Measurements from ENCODE around the gene TPD52L1. TPM values are rescaled to one million over a fixed set of nuclear protein-coding genes. Genes with fewer than 3 reads are reported as not detected.

Gene TPD52L1
- total RNA-seq, 1 experiment from 2014 or later = 12.4 TPM

DNA sequence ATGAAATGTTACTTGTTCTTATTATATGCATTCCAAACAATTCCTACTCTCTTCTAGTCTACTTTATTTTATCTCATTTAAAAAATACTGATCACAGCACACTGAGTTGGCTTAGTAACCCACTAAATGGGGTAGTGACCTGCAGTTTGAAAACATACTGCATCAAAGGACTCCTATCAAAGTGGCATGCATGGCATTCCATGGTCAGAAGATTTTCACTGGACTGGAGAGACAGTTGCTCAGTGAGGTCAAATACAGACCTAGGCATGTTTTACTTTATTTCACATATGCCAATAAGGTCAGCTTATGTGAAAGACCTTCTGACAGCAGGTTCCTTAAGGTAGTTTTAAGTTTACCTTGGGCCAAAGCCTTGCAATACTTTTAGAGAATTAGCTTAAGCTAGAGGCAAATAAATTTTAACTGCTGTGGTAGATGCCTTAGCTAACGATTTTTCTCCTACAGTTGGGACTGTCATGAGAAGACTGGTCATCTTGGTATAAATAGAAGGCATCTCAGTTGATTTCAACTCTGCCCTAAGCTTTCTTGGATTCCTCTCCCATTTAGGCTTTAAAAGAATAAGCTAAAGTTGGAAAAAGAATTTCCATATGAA lies 35.1 kb downstream of the TPD52L1 start:
- Mint-ChIP-seq H3K9me3 (no peaks in the 10 kb centered on the region), H3K27ac (no peak overlapping the region), H3K4me1 (peaks cover 19% of the 10 kb centered on the region), H3K27me3 (ENCODE audit: low read depth) (no peaks in the 10 kb centered on the region), H3K36me3 (no peaks in the 10 kb centered on the region), H3K4me3 (no peak overlapping the region)
- DNase-seq (ENCODE audit: low spot score) (no peak), ATAC-seq (no peak)
- TF ChIP-seq FOXP4 (CRISPR knock-in tag; IDR thresholded peaks at IDR 0.05) (no peak), OVOL2 (CRISPR knock-in tag; IDR thresholded peaks at IDR 0.05; ENCODE audit: borderline replicate concordance) (no peak), ZNF671 (CRISPR knock-in tag; IDR thresholded peaks at IDR 0.05) (no peak)
- TF ChIP-seq, protein P1, sequence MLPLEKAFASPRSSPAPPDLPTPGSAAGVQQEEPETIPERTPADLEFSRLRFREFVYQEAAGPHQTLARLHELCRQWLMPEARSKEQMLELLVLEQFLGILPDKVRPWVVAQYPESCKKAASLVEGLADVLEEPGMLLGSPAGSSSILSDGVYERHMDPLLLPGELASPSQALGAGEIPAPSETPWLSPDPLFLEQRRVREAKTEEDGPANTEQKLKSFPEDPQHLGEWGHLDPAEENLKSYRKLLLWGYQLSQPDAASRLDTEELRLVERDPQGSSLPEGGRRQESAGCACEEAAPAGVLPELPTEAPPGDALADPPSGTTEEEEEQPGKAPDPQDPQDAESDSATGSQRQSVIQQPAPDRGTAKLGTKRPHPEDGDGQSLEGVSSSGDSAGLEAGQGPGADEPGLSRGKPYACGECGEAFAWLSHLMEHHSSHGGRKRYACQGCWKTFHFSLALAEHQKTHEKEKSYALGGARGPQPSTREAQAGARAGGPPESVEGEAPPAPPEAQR (CRISPR knock-in tag; IDR thresholded peaks at IDR 0.05) = no peak
- CTCF ChIA-PET = no interaction called here
- POLR2A ChIA-PET = no interaction called here

- no peak overlapping the region for H3K4me3 Mint-ChIP-seq
- H3K36me3 Mint-ChIP-seq = no peaks in the 10 kb centered on the region
- ChIA-PET CTCF (no interaction called here), POLR2A (no interaction called here)
- no peaks in the 10 kb centered on the region for H3K27me3 Mint-ChIP-seq (ENCODE audit: low read depth)
- H3K9me3 Mint-ChIP-seq = no peaks in the 10 kb centered on the region
- H3K4me1 Mint-ChIP-seq = peaks cover 19% of the 10 kb centered on the region
- no peak overlapping the region for H3K27ac Mint-ChIP-seq
- DNase-seq (ENCODE audit: low spot score) = no peak
- ATAC-seq = no peak
- TF ChIP-seq ZNF317 (CRISPR knock-in tag; IDR thresholded peaks at IDR 0.05; ENCODE audit: borderline replicate concordance, low read depth) = no peak
- no peak for TF ChIP-seq NFYB (CRISPR knock-in tag; conservative IDR thresholded peaks at IDR 0.05; ENCODE audit: low read depth)
- TF ChIP-seq ERG (CRISPR knock-in tag; IDR thresholded peaks at IDR 0.05) = no peak
- TF ChIP-seq, protein P2, sequence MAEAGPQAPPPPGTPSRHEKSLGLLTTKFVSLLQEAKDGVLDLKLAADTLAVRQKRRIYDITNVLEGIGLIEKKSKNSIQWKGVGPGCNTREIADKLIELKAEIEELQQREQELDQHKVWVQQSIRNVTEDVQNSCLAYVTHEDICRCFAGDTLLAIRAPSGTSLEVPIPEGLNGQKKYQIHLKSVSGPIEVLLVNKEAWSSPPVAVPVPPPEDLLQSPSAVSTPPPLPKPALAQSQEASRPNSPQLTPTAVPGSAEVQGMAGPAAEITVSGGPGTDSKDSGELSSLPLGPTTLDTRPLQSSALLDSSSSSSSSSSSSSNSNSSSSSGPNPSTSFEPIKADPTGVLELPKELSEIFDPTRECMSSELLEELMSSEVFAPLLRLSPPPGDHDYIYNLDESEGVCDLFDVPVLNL (CRISPR knock-in tag; IDR thresholded peaks at IDR 0.05; ENCODE audit: borderline replicate concordance, low read depth) = no peak
Measured at GRCh38 chr6:125189494-125189893, 35.9 kb downstream of the TPD52L1 start.

DNA sequence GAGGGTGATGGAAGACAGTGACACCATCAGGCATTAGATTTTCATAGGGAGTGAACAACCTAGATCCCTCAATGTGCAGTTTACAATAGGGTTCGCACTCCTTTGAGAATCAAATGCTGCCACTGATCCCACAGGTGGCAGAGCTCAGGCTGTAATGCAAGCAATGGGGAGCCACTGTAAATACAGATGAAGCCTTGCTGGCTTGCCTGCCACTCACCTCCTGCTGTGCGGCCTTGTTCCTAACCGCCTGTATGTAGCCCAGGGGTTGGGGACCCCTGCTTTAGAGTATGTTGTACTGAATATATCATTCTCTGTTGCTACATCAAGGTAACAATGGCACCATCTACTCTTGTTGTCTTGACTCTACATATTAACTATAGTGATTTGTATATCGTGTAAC lies 37.1 kb downstream of the TPD52L1 start:
- Mint-ChIP-seq H3K4me1 (peaks cover 19% of the 10 kb centered on the region), H3K36me3 (no peaks in the 10 kb centered on the region), H3K4me3 (no peak overlapping the region), H3K9me3 (no peaks in the 10 kb centered on the region), H3K27me3 (ENCODE audit: low read depth) (no peaks in the 10 kb centered on the region), H3K27ac (no peak overlapping the region)
- POLR2A ChIA-PET = no interaction called here
- ATAC-seq = peak; percentile 10; the same call in 1 of the 2 replicates
- CTCF ChIA-PET = no interaction called here
- peak; percentile 50 for DNase-seq (ENCODE audit: low spot score)
- TF ChIP-seq NFE2L1 (CRISPR knock-in tag; IDR thresholded peaks at IDR 0.05) (no peak), JAZF1 (CRISPR knock-in tag; IDR thresholded peaks at IDR 0.05) (no peak), CBFB (CRISPR knock-in tag; IDR thresholded peaks at IDR 0.05; ENCODE audit: low read depth) (no peak), TP53 (CRISPR knock-in tag; IDR thresholded peaks at IDR 0.05) (no peak), ATF2 (CRISPR knock-in tag; IDR thresholded peaks at IDR 0.05; ENCODE audit: borderline replicate concordance, low read depth) (no peak), E2F5 (CRISPR knock-in tag; IDR thresholded peaks at IDR 0.05) (no peak), PRDM15 (CRISPR knock-in tag; IDR thresholded peaks at IDR 0.05) (no peak), GABPB1 (CRISPR knock-in tag; IDR thresholded peaks at IDR 0.05) (no peak), NFATC4 (CRISPR knock-in tag; IDR thresholded peaks at IDR 0.05) (no peak)
- TF ChIP-seq, protein P3, sequence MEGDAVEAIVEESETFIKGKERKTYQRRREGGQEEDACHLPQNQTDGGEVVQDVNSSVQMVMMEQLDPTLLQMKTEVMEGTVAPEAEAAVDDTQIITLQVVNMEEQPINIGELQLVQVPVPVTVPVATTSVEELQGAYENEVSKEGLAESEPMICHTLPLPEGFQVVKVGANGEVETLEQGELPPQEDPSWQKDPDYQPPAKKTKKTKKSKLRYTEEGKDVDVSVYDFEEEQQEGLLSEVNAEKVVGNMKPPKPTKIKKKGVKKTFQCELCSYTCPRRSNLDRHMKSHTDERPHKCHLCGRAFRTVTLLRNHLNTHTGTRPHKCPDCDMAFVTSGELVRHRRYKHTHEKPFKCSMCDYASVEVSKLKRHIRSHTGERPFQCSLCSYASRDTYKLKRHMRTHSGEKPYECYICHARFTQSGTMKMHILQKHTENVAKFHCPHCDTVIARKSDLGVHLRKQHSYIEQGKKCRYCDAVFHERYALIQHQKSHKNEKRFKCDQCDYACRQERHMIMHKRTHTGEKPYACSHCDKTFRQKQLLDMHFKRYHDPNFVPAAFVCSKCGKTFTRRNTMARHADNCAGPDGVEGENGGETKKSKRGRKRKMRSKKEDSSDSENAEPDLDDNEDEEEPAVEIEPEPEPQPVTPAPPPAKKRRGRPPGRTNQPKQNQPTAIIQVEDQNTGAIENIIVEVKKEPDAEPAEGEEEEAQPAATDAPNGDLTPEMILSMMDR (IDR thresholded peaks at IDR 0.05) = no peak

Measured in WTC11 (cell line).